Endothelial cell of umbilical vein (primary cell): ENCODE measurements around the gene CDC37L1. TPM values are rescaled to one million over a fixed set of nuclear protein-coding genes. Genes with fewer than 3 reads are reported as not detected.

Experiments
- BruUV-seq: library from RNA; stranded (reverse); fragments of 400-500 nt; replicated peaks from 2 replicates; lab custom pipeline; 2021; lab: Mats Ljungman, UMichigan
- CTCF ChIA-PET: fragments of 300-600, 350-600 bp; sonication (Branson Sonifier 250); formaldehyde crosslinking; loops from one replicate; lab custom pipeline; 2021; ENCODE audit warnings: antibody characterized with exemption, inconsistent platforms; lab: Charles Lee
- POLR2A ChIA-PET: fragments of 300-600, 350-600 bp; sonication (Branson Sonifier 250); formaldehyde crosslinking; loops from one replicate; lab custom pipeline; 2021; ENCODE audit warnings: antibody characterized with exemption, inconsistent platforms; lab: Charles Lee
- DNase-seq: peaks from one replicate; pipeline ENCODE4 v3.0.0-alpha.2; 2011; ENCODE audit warnings: low read depth, low spot score
- FAIRE-seq: peaks from 2 replicates; lab custom pipeline; 2011; peaks lifted over from hg19 to GRCh38; lab: Jason Lieb, UNC
- H2AFZ ChIP-seq: 2 replicates; pipeline ENCODE4 v1.6.0; 2012; ENCODE audit warnings: low read depth, low read length, control low read depth, inconsistent platforms
- H3K27ac ChIP-seq: 2 replicates; pipeline ENCODE4 v1.5.1; 2011; ENCODE audit warnings: low read depth, mild to moderate bottlenecking, control low read depth, low read length, moderate library complexity; ENCODE audit not compliant: insufficient read depth
- H3K27me3 ChIP-seq, 2 experiments: 2 replicates each; pipeline versions ENCODE4 v1.6.0 to v1.6.1; 2011; ENCODE audit warnings: low read length in 2 of 2, mixed read lengths in 1 of 2; ENCODE audit not compliant: control insufficient read depth in 2 of 2, insufficient read depth in 2 of 2
- H3K36me3 ChIP-seq, 2 experiments: 2 replicates in 1 of 2; 3 replicates in 1 of 2; pipeline ENCODE4 v1.5.1; 2011; ENCODE audit warnings: low read length in 2 of 2, mild to moderate bottlenecking in 1 of 2, moderate library complexity in 1 of 2; ENCODE audit not compliant: control insufficient read depth in 2 of 2, insufficient read depth in 2 of 2; ENCODE audit errors: extremely low read depth in 1 of 2
- H3K4me1 ChIP-seq: 3 replicates; pipeline ENCODE4 v1.5.1; 2011; ENCODE audit warnings: mild to moderate bottlenecking, low read length; ENCODE audit not compliant: control insufficient read depth, insufficient read depth; ENCODE audit errors: extremely low read depth
- H3K4me2 ChIP-seq: 2 replicates; pipeline ENCODE4 v1.6.1; 2011; ENCODE audit warnings: low read length, control low read depth, mixed read lengths; ENCODE audit not compliant: insufficient read depth
- H3K4me3 ChIP-seq, 3 experiments: fragments of 200-600 bp in 1 of 3; sonication (generic), shearing (Covaris generic) in 1 of 3; replicated peaks in 1 of 3; 2 replicates each; pipeline ENCODE4 v1.5.1; 2011 to 2016; ENCODE audit warnings: control low read depth in 3 of 3, low read length in 3 of 3, mild to moderate bottlenecking in 2 of 3, inconsistent platforms in 1 of 3, low read depth in 1 of 3, moderate library complexity in 1 of 3; ENCODE audit not compliant: insufficient read depth in 1 of 3
- H3K79me2 ChIP-seq: 2 replicates; pipeline ENCODE4 v1.6.0; 2012; ENCODE audit warnings: low read length, inconsistent platforms; ENCODE audit not compliant: control insufficient read depth, insufficient read depth
- H3K9ac ChIP-seq: replicated peaks from 2 replicates; pipeline ENCODE3; 2011; ENCODE audit warnings: low read length, control low read depth; ENCODE audit not compliant: insufficient read depth; ENCODE audit errors: extremely low read depth
- H3K9me1 ChIP-seq: replicated peaks from 3 replicates; pipeline ENCODE4 v1.6.0; 2011; ENCODE audit warnings: mild to moderate bottlenecking, low read length; ENCODE audit not compliant: control insufficient read depth, insufficient read depth; ENCODE audit errors: extremely low read depth
- H3K9me3 ChIP-seq: replicated peaks from 2 replicates; pipeline ENCODE4 v1.5.1; 2012; ENCODE audit warnings: low read length, inconsistent platforms; ENCODE audit not compliant: control insufficient read depth, insufficient read depth
- H4K20me1 ChIP-seq: replicated peaks from 2 replicates; pipeline ENCODE3; 2011; ENCODE audit warnings: mild to moderate bottlenecking, low read length; ENCODE audit not compliant: control insufficient read depth, insufficient read depth; ENCODE audit errors: extremely low read depth
- EZH2 ChIP-seq: IDR thresholded peaks from 2 replicates; pipeline ENCODE4 v1.6.1; 2012; ENCODE audit warnings: borderline replicate concordance, low read depth, mild to moderate bottlenecking, moderate library complexity, low read length, inconsistent platforms; ENCODE audit not compliant: severe bottlenecking
- FOS ChIP-seq: IDR thresholded peaks from 2 replicates; pipeline ENCODE4 v1.6.1; 2011; ENCODE audit warnings: mild to moderate bottlenecking, low read length, moderate library complexity, borderline replicate concordance; ENCODE audit not compliant: insufficient read depth
- GATA2 ChIP-seq: IDR thresholded peaks from 2 replicates; pipeline ENCODE4 v1.7.0; 2011; ENCODE audit warnings: low read depth, mild to moderate bottlenecking, moderate library complexity, mixed read lengths, low read length; ENCODE audit not compliant: insufficient read length, insufficient read depth
- JUN ChIP-seq: IDR thresholded peaks from 2 replicates; pipeline ENCODE4 v1.6.1; 2011; ENCODE audit warnings: borderline replicate concordance, low read depth; ENCODE audit not compliant: insufficient read length, insufficient read depth
- MAX ChIP-seq: IDR thresholded peaks from 2 replicates; pipeline ENCODE4 v1.6.1; 2011; ENCODE audit not compliant: insufficient read depth, insufficient read length
- MYC ChIP-seq: IDR thresholded peaks from one replicate; pipeline ENCODE4 v1.6.1; 2011; ENCODE audit warnings: mild to moderate bottlenecking, low read depth, low read length
- POLR2A ChIP-seq: IDR thresholded peaks from 2 replicates; pipeline ENCODE4 v1.6.1; 2012; ENCODE audit warnings: low read depth, mild to moderate bottlenecking, control low read depth, low read length
- POLR2AphosphoS5 ChIP-seq: IDR thresholded peaks from 2 replicates; pipeline ENCODE4 v1.6.1; 2012; ENCODE audit warnings: low read depth, mild to moderate bottlenecking, control low read depth, low read length, moderate library complexity; ENCODE audit not compliant: insufficient read depth
- dilution Hi-C: fragments of 300-500 bp; cut with MboI; formaldehyde crosslinking; loops from one replicate; pipeline ENCODE4 v1.15.0; 2019; ENCODE audit warnings: low sequenced_read_pairs; ENCODE audit not compliant: extremely low pct_ligation_motif_present
- intact Hi-C: fragments of 100-400 bp; cut with micrococcal nuclease; formaldehyde crosslinking; loops from one replicate; pipeline ENCODE4 v1.10.0; 2022
- polyA plus RNA-seq, 4 experiments: library from polyadenylated mRNA; depleted of rRNA in 3 of 4; stranded (reverse) in 3 of 4; unstranded in 1 of 4; fragments of >200 nt; gene quantifications; 2 replicates each; pipeline versions ENCODE4 v1.2.1 to v1.2.3, GENCODE V29; 2011 to 2012; ENCODE audit warnings: missing spikeins in 1 of 4
- total RNA-seq: library from RNA; stranded (reverse); gene quantifications from 2 replicates; pipeline ENCODE4 v1.2.3, GENCODE V29; 2021
- TF ChIP-seq, protein P1 (sequence below), 2 donors: IDR thresholded peaks; 1 replicate in 1 of 2; 2 replicates in 1 of 2; pipeline ENCODE4 v1.5.1; 2011; ENCODE audit warnings: low read length in 2 of 2, mild to moderate bottlenecking in 2 of 2, moderate library complexity in 2 of 2, control low read depth in 1 of 2, inconsistent platforms in 1 of 2, low read depth in 1 of 2; ENCODE audit not compliant: insufficient read depth in 1 of 2; ENCODE audit errors: extremely low read depth in 1 of 2

The CDC37L1 gene
- total and polyA plus RNA-seq, 2 donors (not counting 3 experiments of a cell fraction or from before 2014, with no cell fraction given), result 2.6 to 6.8 TPM

GRCh38 chr9:4642351-4642750 lies 37.0 kb upstream of the CDC37L1 start:
- Histone ChIP-seq H3K4me1 (no peaks in the 10 kb centered on the region), H3K27ac (no peak overlapping the region), H3K9me3 (no peaks in the 10 kb centered on the region), H3K36me3 (no peaks in the 10 kb centered on the region), H4K20me1 (no peaks in the 10 kb centered on the region), H3K27me3 (no peaks in the 10 kb centered on the region), H3K4me2 (no peak overlapping the region), H3K9ac (no peak overlapping the region), H3K79me2 (no peaks in the 10 kb centered on the region), H2AFZ (no peak overlapping the region), H3K9me1 (no peaks in the 10 kb centered on the region), H3K4me3 (no peak overlapping the region)
- ChIA-PET POLR2A (no interaction called here), CTCF (no interaction called here)
- no TSS peak for BruUV-seq
- dilution Hi-C loops (no loop called here), intact Hi-C loops (loop anchor here (5.0 kb wide), 2 partner anchors 85 to 150 kb away; partner anchors contain the start of gene SLC1A1)
- TF ChIP-seq JUN (no peak), EZH2 (no peak)
- FAIRE-seq (no peak), DNase-seq (no peak)

GRCh38 chr9:4654084-4654483 lies 25.3 kb upstream of the CDC37L1 start:
- no peak overlapping the region for H3K4me3 ChIP-seq
- no peak overlapping the region for H2AFZ ChIP-seq
- DNase-seq (no peak), FAIRE-seq (no peak)
- no peaks in the 10 kb centered on the region for H3K9me1 ChIP-seq
- H3K4me2 ChIP-seq, result no peak overlapping the region
- H3K79me2 ChIP-seq, result no peaks in the 10 kb centered on the region
- ChIA-PET CTCF (interaction anchor here (0.9 to 1.1 kb wide), 2 partner anchors 14 to 1213 kb away, joined by 3 to 4 read pairs; no protein-coding TSS in a partner anchor), POLR2A (no interaction called here)
- dilution Hi-C loops (no loop called here), intact Hi-C loops (no loop called here)
- no peaks in the 10 kb centered on the region for H3K36me3 ChIP-seq
- H3K9ac ChIP-seq, result no peak overlapping the region
- no TSS peak for BruUV-seq
- no peaks in the 10 kb centered on the region for H3K27me3 ChIP-seq
- H4K20me1 ChIP-seq, result no peaks in the 10 kb centered on the region
- no peak overlapping the region for H3K27ac ChIP-seq
- TF ChIP-seq EZH2, result no peak
- no peak for TF ChIP-seq POLR2A
- TF ChIP-seq JUN, result no peak
- no peak for TF ChIP-seq FOS
- no peak for TF ChIP-seq MYC
- no peak for TF ChIP-seq POLR2AphosphoS5
- no peak for TF ChIP-seq GATA2
- TF ChIP-seq MAX, result no peak
- TF ChIP-seq, protein P1, sequence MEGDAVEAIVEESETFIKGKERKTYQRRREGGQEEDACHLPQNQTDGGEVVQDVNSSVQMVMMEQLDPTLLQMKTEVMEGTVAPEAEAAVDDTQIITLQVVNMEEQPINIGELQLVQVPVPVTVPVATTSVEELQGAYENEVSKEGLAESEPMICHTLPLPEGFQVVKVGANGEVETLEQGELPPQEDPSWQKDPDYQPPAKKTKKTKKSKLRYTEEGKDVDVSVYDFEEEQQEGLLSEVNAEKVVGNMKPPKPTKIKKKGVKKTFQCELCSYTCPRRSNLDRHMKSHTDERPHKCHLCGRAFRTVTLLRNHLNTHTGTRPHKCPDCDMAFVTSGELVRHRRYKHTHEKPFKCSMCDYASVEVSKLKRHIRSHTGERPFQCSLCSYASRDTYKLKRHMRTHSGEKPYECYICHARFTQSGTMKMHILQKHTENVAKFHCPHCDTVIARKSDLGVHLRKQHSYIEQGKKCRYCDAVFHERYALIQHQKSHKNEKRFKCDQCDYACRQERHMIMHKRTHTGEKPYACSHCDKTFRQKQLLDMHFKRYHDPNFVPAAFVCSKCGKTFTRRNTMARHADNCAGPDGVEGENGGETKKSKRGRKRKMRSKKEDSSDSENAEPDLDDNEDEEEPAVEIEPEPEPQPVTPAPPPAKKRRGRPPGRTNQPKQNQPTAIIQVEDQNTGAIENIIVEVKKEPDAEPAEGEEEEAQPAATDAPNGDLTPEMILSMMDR (IDR thresholded peaks at IDR 0.05; ENCODE audit: extremely low read depth in 1 of 2, insufficient read depth in 1 of 2, low read depth in 1 of 2, low read length in 2 of 2), result no peak
- H3K9me3 ChIP-seq, result no peaks in the 10 kb centered on the region
- H3K4me1 ChIP-seq, result no peaks in the 10 kb centered on the region
